ENCODE results near the gene INSL3.

The INSL3 gene

DNA sequence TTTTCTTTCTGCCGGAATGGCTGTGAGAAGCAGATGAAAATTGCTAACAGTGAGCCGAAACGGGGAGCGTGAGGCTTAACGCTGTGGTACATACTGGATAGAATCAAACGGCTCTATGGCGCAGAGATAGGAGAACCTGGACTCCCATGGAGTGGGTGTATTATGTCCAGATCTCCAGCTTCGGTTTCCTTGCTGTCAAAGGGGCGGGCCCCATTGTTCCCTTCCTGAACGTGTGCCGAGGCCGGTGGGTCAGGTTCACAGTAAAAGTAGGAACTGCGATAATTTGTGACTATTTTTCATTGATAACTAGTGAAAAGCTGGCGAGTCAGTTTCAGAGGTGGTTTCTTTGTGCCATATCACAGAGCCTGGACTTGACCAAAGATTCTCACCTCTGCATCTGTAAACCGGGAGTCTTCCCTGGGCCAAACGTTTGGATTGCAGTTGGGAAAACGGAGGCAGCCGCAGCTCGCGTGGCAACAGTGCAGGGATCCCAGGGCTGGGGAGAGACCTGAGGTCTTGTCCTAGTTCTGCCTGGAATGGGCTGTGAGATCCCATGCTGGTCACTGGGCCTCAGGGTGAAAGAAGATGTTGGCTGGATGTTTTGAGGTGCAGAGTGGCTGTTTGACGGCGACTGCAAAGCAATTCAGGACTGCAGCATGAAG lies 39.1 kb upstream of the INSL3 start:
- peak overlapping the region; percentile 97 for H2AK5ac ChIP-seq (ENCODE audit: low read depth, low read length)
- no peak overlapping the region for H2BK12ac ChIP-seq (ENCODE audit: low read length)
- no peak overlapping the region for H3K27ac ChIP-seq (replicated peaks; ENCODE audit: low read length)
- no peak overlapping the region for H3K4ac ChIP-seq (ENCODE audit: low read length)
- H4K91ac ChIP-seq (ENCODE audit: low read depth, low read length, poor library complexity): no peak overlapping the region
- H3K18ac ChIP-seq (ENCODE audit: low read length): peak overlapping the region; percentile 91
- no peak overlapping the region for H3K23ac ChIP-seq (ENCODE audit: low read depth, low read length, poor library complexity)
- no peak overlapping the region for H2BK15ac ChIP-seq (ENCODE audit: low read length)
- peaks cover 0 to 2% of the 10 kb centered on the region in 2 donors for H3K9me3 ChIP-seq (replicated peaks in 1 of 2; ENCODE audit: control insufficient read depth in 2 of 2, insufficient read depth in 1 of 2, low read depth in 1 of 2, low read length in 2 of 2)
- peak overlapping the region; percentile 84 for H3K4me2 ChIP-seq (ENCODE audit: insufficient read depth, low read length, poor library complexity, severe bottlenecking)
- H3K27me3 ChIP-seq (ENCODE audit: control insufficient read depth in 3 of 3, insufficient read depth in 3 of 3, low read depth in 1 of 3, low read length in 3 of 3): no peaks in the 10 kb centered on the region
- peak overlapping the region; percentile 71 for H3K14ac ChIP-seq (ENCODE audit: low read length)
- peak overlapping the region; percentile 75 for H2BK5ac ChIP-seq (ENCODE audit: low read length)
- DNase-seq (ENCODE audit: low spot score): no peak
- H3K79me1 ChIP-seq (ENCODE audit: low read depth, low read length): peaks cover 14% of the 10 kb centered on the region
- H4K8ac ChIP-seq (ENCODE audit: low read depth, low read length): no peak overlapping the region
- H3K4me1 ChIP-seq (ENCODE audit: control insufficient read depth in 2 of 2, insufficient read depth in 1 of 2, low read depth in 1 of 2, low read length in 2 of 2): peaks cover 13% of the 10 kb centered on the region in 2 donors
- H3K9ac ChIP-seq (ENCODE audit: low read depth, low read length, poor library complexity): peak overlapping the region; percentile 96
- peaks cover 39 to 51% of the 10 kb centered on the region in 2 donors for H3K36me3 ChIP-seq (replicated peaks in 1 of 2; ENCODE audit: control insufficient read depth in 2 of 2, insufficient read depth in 2 of 2, low read length in 2 of 2)
- peak overlapping the region; percentile 66 to 89 for H3K4me3 ChIP-seq (ENCODE audit: low read length in 2 of 2)
- no peak overlapping the region for H2BK120ac ChIP-seq (ENCODE audit: low read depth, low read length)
- H2AFZ ChIP-seq (ENCODE audit: low read length): no peak overlapping the region
- WGBS, 2 donors (ENCODE audit: extremely low coverage in 2 of 2, insufficient read length in 2 of 2, insufficient replicate concordance in 1 of 2): no CpG with 5 or more reads among the region's 22 CpGs

DNA sequence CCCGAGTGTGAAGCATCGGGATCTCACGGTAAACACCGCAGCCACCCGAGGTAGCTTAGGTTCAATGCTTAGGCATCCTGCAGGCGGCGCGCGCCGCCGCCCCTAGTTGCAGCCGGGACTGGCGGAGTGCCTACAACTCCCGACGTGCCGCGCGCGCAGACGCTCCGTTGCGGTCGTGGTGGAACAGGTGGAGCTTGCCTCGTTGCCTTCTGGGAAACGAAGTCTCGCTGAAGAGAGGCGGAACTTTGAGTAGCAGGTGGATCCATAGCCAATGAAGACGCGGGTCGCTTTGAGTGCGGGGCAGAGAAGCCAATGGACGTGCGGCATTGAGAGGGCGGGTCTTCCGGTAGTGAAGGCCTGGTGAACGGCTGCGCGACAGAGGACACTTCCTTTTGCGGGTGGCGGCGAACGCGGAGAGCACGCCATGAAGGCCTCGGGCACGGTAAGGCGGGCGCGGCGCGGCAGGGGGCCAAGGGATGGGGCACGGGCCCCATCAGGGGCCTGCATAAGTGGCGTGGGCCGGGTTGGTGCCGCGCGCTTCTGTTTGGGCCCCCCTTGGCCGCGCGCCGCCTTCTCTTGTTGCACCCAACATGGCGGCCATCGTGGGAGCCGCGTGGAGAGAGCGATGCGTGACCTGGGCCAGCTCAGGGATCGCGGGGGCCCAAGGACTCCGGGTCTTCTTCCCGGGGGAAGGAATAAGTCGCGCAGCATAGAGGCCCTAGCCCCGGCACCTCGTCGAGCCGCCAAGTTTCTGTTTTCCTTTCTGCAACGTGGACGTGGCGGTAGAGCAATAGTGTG lies 38.4 kb upstream of the INSL3 start, which contains the start of gene RPL18A:
TSS of gene RPL18A (plus strand) at position 378 of the 798 bp plus-strand sequence. CDS start at position 425, 47 bp downstream.
- peak within 1 kb of the TSS; percentile 5 for H2BK15ac ChIP-seq (ENCODE audit: low read length)
- peak within 1 kb of the TSS; percentile 66 to 89 for H3K4me3 ChIP-seq (ENCODE audit: low read length in 2 of 2)
- peak within 1 kb of the TSS; percentile 96 for H3K9ac ChIP-seq (ENCODE audit: low read depth, low read length, poor library complexity)
- H3K18ac ChIP-seq (ENCODE audit: low read length): peak within 1 kb of the TSS; percentile 91
- H4K8ac ChIP-seq (ENCODE audit: low read depth, low read length): no peak within 1 kb of the TSS
- H2BK5ac ChIP-seq (ENCODE audit: low read length): peak within 1 kb of the TSS; percentile 75
- H3K9me3 ChIP-seq (replicated peaks in 1 of 2; ENCODE audit: control insufficient read depth in 2 of 2, insufficient read depth in 1 of 2, low read depth in 1 of 2, low read length in 2 of 2): peaks cover 0 to 2% of the 10 kb centered on the region in 2 donors
- H2AFZ ChIP-seq (ENCODE audit: low read length): peak within 1 kb of the TSS; percentile 89
- H4K91ac ChIP-seq (ENCODE audit: low read depth, low read length, poor library complexity): no peak within 1 kb of the TSS
- H3K4me2 ChIP-seq (ENCODE audit: insufficient read depth, low read length, poor library complexity, severe bottlenecking): peak within 1 kb of the TSS; percentile 84
- DNase-seq (ENCODE audit: low spot score): peak; percentile 99
- no CpG with 5 or more reads among the region's 80 CpGs for WGBS, 2 donors (ENCODE audit: extremely low coverage in 2 of 2, insufficient read length in 2 of 2, insufficient replicate concordance in 1 of 2)
- H3K14ac ChIP-seq (ENCODE audit: low read length): peak within 1 kb of the TSS; percentile 71
- H2BK12ac ChIP-seq (ENCODE audit: low read length): no peak within 1 kb of the TSS
- no peak within 1 kb of the TSS for H3K27ac ChIP-seq (replicated peaks; ENCODE audit: low read length)
- H3K4ac ChIP-seq (ENCODE audit: low read length): no peak within 1 kb of the TSS
- no peak within 1 kb of the TSS for H2BK120ac ChIP-seq (ENCODE audit: low read depth, low read length)
- H3K23ac ChIP-seq (ENCODE audit: low read depth, low read length, poor library complexity): peak within 1 kb of the TSS; percentile 98
- peak within 1 kb of the TSS; percentile 97 for H2AK5ac ChIP-seq (ENCODE audit: low read depth, low read length)
- H3K36me3 ChIP-seq (replicated peaks in 1 of 2; ENCODE audit: control insufficient read depth in 2 of 2, insufficient read depth in 2 of 2, low read length in 2 of 2): peaks cover 38 to 44% of the 10 kb centered on the region in 2 donors
- H3K27me3 ChIP-seq (ENCODE audit: control insufficient read depth in 3 of 3, insufficient read depth in 3 of 3, low read depth in 1 of 3, low read length in 3 of 3): no peaks in the 10 kb centered on the region
- peaks cover 14% of the 10 kb centered on the region for H3K79me1 ChIP-seq (ENCODE audit: low read depth, low read length)
- peaks cover 13% of the 10 kb centered on the region in 2 donors for H3K4me1 ChIP-seq (ENCODE audit: control insufficient read depth in 2 of 2, insufficient read depth in 1 of 2, low read depth in 1 of 2, low read length in 2 of 2)

DNA sequence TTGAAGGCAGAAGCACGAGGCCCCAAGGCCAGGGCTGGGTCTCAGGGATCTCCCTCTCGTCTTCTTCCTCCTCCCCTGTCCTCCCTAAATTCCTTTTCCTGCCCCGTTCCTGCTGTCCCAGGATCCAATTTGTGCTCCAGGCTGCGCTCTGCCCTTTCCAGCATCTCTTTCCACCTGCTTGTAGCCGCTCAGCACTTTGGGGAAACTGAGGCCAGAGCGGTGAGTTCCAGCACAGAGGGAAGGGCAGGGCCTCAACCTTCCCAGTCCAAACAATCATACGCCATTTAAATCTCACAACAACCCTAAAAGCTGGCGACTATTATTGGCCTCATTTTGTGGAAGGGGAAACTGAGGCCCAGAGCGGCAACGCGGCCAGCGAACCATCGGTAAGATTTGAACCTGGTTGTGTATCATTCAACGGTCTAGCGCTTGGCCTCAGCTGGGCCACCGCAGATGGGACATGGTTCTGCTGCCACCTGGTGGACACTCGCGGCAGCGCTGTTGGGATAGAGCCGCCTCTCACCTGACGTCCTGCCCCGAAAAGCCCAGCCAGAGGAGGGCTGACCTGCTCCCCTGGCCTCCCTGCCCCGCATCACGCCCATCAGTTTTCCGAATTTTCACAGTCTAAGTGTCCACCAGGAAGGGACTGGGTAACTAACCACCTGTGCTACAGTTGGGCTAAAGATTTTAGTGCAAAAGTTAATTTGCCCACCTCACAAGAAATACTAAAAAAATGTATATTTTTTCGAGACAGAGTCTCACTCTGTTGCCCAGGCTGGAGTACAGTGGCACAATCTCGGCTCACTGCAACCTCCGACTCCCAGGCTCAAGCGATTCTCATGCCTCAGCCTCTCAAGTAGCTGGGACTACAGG lies 34.2 kb upstream of the INSL3 start:
- H3K27me3 ChIP-seq (ENCODE audit: control insufficient read depth in 3 of 3, insufficient read depth in 3 of 3, low read depth in 1 of 3, low read length in 3 of 3): no peaks in the 10 kb centered on the region
- H3K4ac ChIP-seq (ENCODE audit: low read length): no peak overlapping the region
- H4K91ac ChIP-seq (ENCODE audit: low read depth, low read length, poor library complexity): no peak overlapping the region
- no CpG with 5 or more reads among the region's 29 CpGs for WGBS, 2 donors (ENCODE audit: extremely low coverage in 2 of 2, insufficient read length in 2 of 2, insufficient replicate concordance in 1 of 2)
- H3K79me1 ChIP-seq (ENCODE audit: low read depth, low read length): peaks cover 3% of the 10 kb centered on the region
- H3K36me3 ChIP-seq (replicated peaks in 1 of 2; ENCODE audit: control insufficient read depth in 2 of 2, insufficient read depth in 2 of 2, low read length in 2 of 2): peaks cover 0 to 1% of the 10 kb centered on the region in 2 donors
- no peak overlapping the region for H3K23ac ChIP-seq (ENCODE audit: low read depth, low read length, poor library complexity)
- no peak overlapping the region for H3K4me2 ChIP-seq (ENCODE audit: insufficient read depth, low read length, poor library complexity, severe bottlenecking)
- H2BK15ac ChIP-seq (ENCODE audit: low read length): no peak overlapping the region
- H2BK120ac ChIP-seq (ENCODE audit: low read depth, low read length): no peak overlapping the region
- no peak overlapping the region for H3K9ac ChIP-seq (ENCODE audit: low read depth, low read length, poor library complexity)
- no peaks in the 10 kb centered on the region for H3K9me3 ChIP-seq (replicated peaks in 1 of 2; ENCODE audit: control insufficient read depth in 2 of 2, insufficient read depth in 1 of 2, low read depth in 1 of 2, low read length in 2 of 2)
- H3K27ac ChIP-seq (replicated peaks; ENCODE audit: low read length): no peak overlapping the region
- H2AFZ ChIP-seq (ENCODE audit: low read length): peak overlapping the region; percentile 33
- peak overlapping the region; percentile 58 for H2AK5ac ChIP-seq (ENCODE audit: low read depth, low read length)
- H3K4me3 ChIP-seq (ENCODE audit: low read length in 2 of 2): no peak overlapping the region
- H2BK5ac ChIP-seq (ENCODE audit: low read length): no peak overlapping the region
- H2BK12ac ChIP-seq (ENCODE audit: low read length): no peak overlapping the region
- peak; percentile 78 for DNase-seq (ENCODE audit: low spot score)
- H4K8ac ChIP-seq (ENCODE audit: low read depth, low read length): no peak overlapping the region
- H3K4me1 ChIP-seq (ENCODE audit: control insufficient read depth in 2 of 2, insufficient read depth in 1 of 2, low read depth in 1 of 2, low read length in 2 of 2): peaks cover 2 to 3% of the 10 kb centered on the region in 2 donors
- no peak overlapping the region for H3K14ac ChIP-seq (ENCODE audit: low read length)
- H3K18ac ChIP-seq (ENCODE audit: low read length): peak overlapping the region; percentile 1
